ENCODE measurements around the gene RUNX2. TPM values are rescaled to one million over a fixed set of nuclear protein-coding genes. Genes with fewer than 3 reads are reported as not detected.

The RUNX2 gene
- total RNA-seq, 1 experiment from 2014 or later, result 3.8 TPM

- POLR2A ChIA-PET (ENCODE audit: unreplicated experiment), result no interaction called here
- H3K79me2 ChIP-seq (ENCODE audit: low read length), result no peaks in the 10 kb centered on the region
- no peak overlapping the region for H3K4me3 ChIP-seq (ENCODE audit: low read length)
- H2AFZ ChIP-seq (ENCODE audit: low read length), result no peak overlapping the region
- H3K9me2 ChIP-seq (replicated peaks; ENCODE audit: low read length), result no peaks in the 10 kb centered on the region
- intact Hi-C loops (cut with micrococcal nuclease), result no loop called here
- H3K9me3 ChIP-seq (ENCODE audit: low read length), result no peaks in the 10 kb centered on the region
- H3K4me1 ChIP-seq (ENCODE audit: insufficient read depth, low read length), result no peaks in the 10 kb centered on the region
- no peak for DNase-seq
- TF ChIP-seq EZH2 (IDR thresholded peaks at IDR 0.05; ENCODE audit: low read length, unreplicated experiment) (no peak), EZH2phosphoT487 (IDR thresholded peaks at IDR 0.05; ENCODE audit: borderline replicate concordance, low read length) (no peak), CTCF (conservative IDR thresholded peaks at IDR 0.05; ENCODE audit: low read depth, low read length) (no peak)
- no peaks in the 10 kb centered on the region for H3K36me3 ChIP-seq (ENCODE audit: low read depth, low read length)
- no peak overlapping the region for H3K9ac ChIP-seq (ENCODE audit: low read length)
- no peak overlapping the region for H3K27ac ChIP-seq (ENCODE audit: low read length)
- no peak for ATAC-seq
- no peaks in the 10 kb centered on the region for H3K27me3 ChIP-seq (ENCODE audit: low read length)
- CTCF ChIA-PET, result interaction anchor here (0.7 kb wide), 1 partner anchor 241 kb away, joined by 3 read pairs; no protein-coding TSS in a partner anchor
- no TSS peak for BruUV-seq (replicated peaks)
- H4K20me1 ChIP-seq (ENCODE audit: low read length), result no peaks in the 10 kb centered on the region
- no peak overlapping the region for H3K4me2 ChIP-seq (ENCODE audit: low read length)
- H3F3A ChIP-seq (ENCODE audit: low read length, unreplicated experiment), result no peaks in the 10 kb centered on the region
These were observed 338.7 kb downstream of the RUNX2 start for GRCh38 chr6:45666846-45667245.

GRCh38 chr6:45667300-45667699 is 339.2 kb downstream of the RUNX2 start:
- H3K9ac ChIP-seq (ENCODE audit: low read length), result no peak overlapping the region
- no peaks in the 10 kb centered on the region for H3K9me3 ChIP-seq (ENCODE audit: low read length)
- no peak overlapping the region for H3K27ac ChIP-seq (ENCODE audit: low read length)
- no peaks in the 10 kb centered on the region for H3K36me3 ChIP-seq (ENCODE audit: low read depth, low read length)
- TF ChIP-seq EZH2phosphoT487 (IDR thresholded peaks at IDR 0.05; ENCODE audit: borderline replicate concordance, low read length), result no peak
- TF ChIP-seq CTCF (conservative IDR thresholded peaks at IDR 0.05; ENCODE audit: low read depth, low read length), result no peak
- no peak for TF ChIP-seq EZH2 (IDR thresholded peaks at IDR 0.05; ENCODE audit: low read length, unreplicated experiment)
- H3K79me2 ChIP-seq (ENCODE audit: low read length), result no peaks in the 10 kb centered on the region
- ATAC-seq, result no peak
- BruUV-seq (replicated peaks), result no TSS peak
- POLR2A ChIA-PET (ENCODE audit: unreplicated experiment), result no interaction called here
- H3K4me3 ChIP-seq (ENCODE audit: low read length), result no peak overlapping the region
- no peak for DNase-seq
- no peak overlapping the region for H2AFZ ChIP-seq (ENCODE audit: low read length)
- H3K27me3 ChIP-seq (ENCODE audit: low read length), result no peaks in the 10 kb centered on the region
- H3K4me2 ChIP-seq (ENCODE audit: low read length), result no peak overlapping the region
- intact Hi-C loops (cut with micrococcal nuclease), result no loop called here
- no peaks in the 10 kb centered on the region for H3F3A ChIP-seq (ENCODE audit: low read length, unreplicated experiment)
- H4K20me1 ChIP-seq (ENCODE audit: low read length), result no peaks in the 10 kb centered on the region
- H3K4me1 ChIP-seq (ENCODE audit: insufficient read depth, low read length), result no peaks in the 10 kb centered on the region
- CTCF ChIA-PET, result no interaction called here
- no peaks in the 10 kb centered on the region for H3K9me2 ChIP-seq (replicated peaks; ENCODE audit: low read length)

GRCh38 chr6:45667766-45668165 is 339.6 kb downstream of the RUNX2 start:
- no peaks in the 10 kb centered on the region for H3K9me3 ChIP-seq (ENCODE audit: low read length)
- H3F3A ChIP-seq (ENCODE audit: low read length, unreplicated experiment), result no peaks in the 10 kb centered on the region
- CTCF ChIA-PET, result no interaction called here
- intact Hi-C loops (cut with micrococcal nuclease), result no loop called here
- no peak overlapping the region for H2AFZ ChIP-seq (ENCODE audit: low read length)
- H3K36me3 ChIP-seq (ENCODE audit: low read depth, low read length), result no peaks in the 10 kb centered on the region
- no peak overlapping the region for H3K4me2 ChIP-seq (ENCODE audit: low read length)
- POLR2A ChIA-PET (ENCODE audit: unreplicated experiment), result interaction anchor here (0.6 kb wide), 1 partner anchor 10 kb away, joined by 3 read pairs; no protein-coding TSS in a partner anchor
- DNase-seq, result no peak
- no peak for ATAC-seq
- TF ChIP-seq EZH2 (IDR thresholded peaks at IDR 0.05; ENCODE audit: low read length, unreplicated experiment) (no peak), EZH2phosphoT487 (IDR thresholded peaks at IDR 0.05; ENCODE audit: borderline replicate concordance, low read length) (no peak)
- H3K27me3 ChIP-seq (ENCODE audit: low read length), result no peaks in the 10 kb centered on the region
- H3K79me2 ChIP-seq (ENCODE audit: low read length), result no peaks in the 10 kb centered on the region
- no peak overlapping the region for H3K4me3 ChIP-seq (ENCODE audit: low read length)
- BruUV-seq (replicated peaks), result no TSS peak
- H3K9me2 ChIP-seq (replicated peaks; ENCODE audit: low read length), result no peaks in the 10 kb centered on the region
- no peaks in the 10 kb centered on the region for H3K4me1 ChIP-seq (ENCODE audit: insufficient read depth, low read length)
- no peak overlapping the region for H3K9ac ChIP-seq (ENCODE audit: low read length)
- H3K27ac ChIP-seq (ENCODE audit: low read length), result no peak overlapping the region
- H4K20me1 ChIP-seq (ENCODE audit: low read length), result no peaks in the 10 kb centered on the region

Measured in PC-3 (cell line).